ENCODE data around the gene ANXA6.

Gene ANXA6

GRCh38 chr5:151151263-151151660 is 6.3 kb downstream of the ANXA6 start:
- DNase-seq = no peak

GRCh38 chr5:151150471-151151262 is 6.9 kb downstream of the ANXA6 start:
- DNase-seq = peak; percentile 14

GRCh38 chr5:151148583-151148982 is 9.0 kb downstream of the ANXA6 start:
- no peak for DNase-seq

- no peak for DNase-seq
These were observed 10.5 kb downstream of the ANXA6 start for GRCh38 chr5:151147033-151147432.

- no peak for DNase-seq
These were observed 11.5 kb downstream of the ANXA6 start for GRCh38 chr5:151146061-151146460.

- DNase-seq = no peak
These were observed 12.7 kb downstream of the ANXA6 start for GRCh38 chr5:151144922-151145321.

- no peak for DNase-seq
These were observed 13.3 kb downstream of the ANXA6 start for GRCh38 chr5:151144275-151144674.

GRCh38 chr5:151143645-151144044 is 13.9 kb downstream of the ANXA6 start:
- DNase-seq = no peak

GRCh38 chr5:151142933-151143332 is 14.6 kb downstream of the ANXA6 start:
- no peak for DNase-seq

GRCh38 chr5:151141535-151141934 is 16.0 kb downstream of the ANXA6 start:
- DNase-seq = no peak

GRCh38 chr5:151140686-151141459 is 16.7 kb downstream of the ANXA6 start:
- no peak for DNase-seq

GRCh38 chr5:151139646-151140045 is 17.9 kb downstream of the ANXA6 start:
- no peak for DNase-seq

- no peak for DNase-seq
These were observed 18.6 kb downstream of the ANXA6 start for GRCh38 chr5:151139015-151139414.

GRCh38 chr5:151138114-151138513 is 19.5 kb downstream of the ANXA6 start:
- peak; percentile 75 for DNase-seq

- DNase-seq = no peak
These were observed 20.3 kb downstream of the ANXA6 start for GRCh38 chr5:151137067-151137825.

- DNase-seq = no peak
These were observed 23.4 kb downstream of the ANXA6 start for GRCh38 chr5:151134228-151134627.

- DNase-seq = no peak
These were observed 24.6 kb downstream of the ANXA6 start for GRCh38 chr5:151132963-151133362.

- peak; percentile 7 for DNase-seq
These were observed 26.4 kb downstream of the ANXA6 start for GRCh38 chr5:151130922-151131891.

- no peak for DNase-seq
These were observed 27.2 kb downstream of the ANXA6 start for GRCh38 chr5:151130235-151130921.

GRCh38 chr5:151128817-151129216 is 28.8 kb downstream of the ANXA6 start:
- DNase-seq = no peak

GRCh38 chr5:151127926-151128325 is 29.7 kb downstream of the ANXA6 start:
- DNase-seq = no peak

GRCh38 chr5:151126199-151126645 is 31.4 kb downstream of the ANXA6 start:
- DNase-seq = peak; percentile 48

Measured in NCI-H82 (cell line).